Caki2 (cell line): ENCODE measurements around the gene WFDC12. TPM values are rescaled to one million over a fixed set of nuclear protein-coding genes. Genes with fewer than 3 reads are reported as not detected.

Source experiments
- total RNA-seq: library from RNA; depleted of rRNA; stranded (reverse); fragments of >200 nt; shearing (Covaris generic); gene quantifications from 2 replicates; pipeline ENCODE4 v1.2.3, GENCODE V29; 2014; ENCODE audit warnings: low replicate concordance; rRNA removed

Gene WFDC12
- total RNA-seq, 1 experiment from 2014 or later: not detected

Other genes starting within 250 kb of the WFDC12 start
- gene YWHAB, start 238.8 kb downstream of the WFDC12 start, total RNA-seq: 105 and 115 TPM in 2 replicates
- 6.1 and 10.3 TPM in 2 replicates for gene PABPC1L, start 214.4 kb downstream of the WFDC12 start, total RNA-seq
- gene TOMM34, start 164.1 kb downstream of the WFDC12 start, total RNA-seq: 42.3 and 48.0 TPM in 2 replicates
- 4.2 and 6.9 TPM in 2 replicates for gene STK4, start 158.0 kb downstream of the WFDC12 start, total RNA-seq
- not detected in 2 replicates for gene KCNS1, start 23.3 kb downstream of the WFDC12 start, total RNA-seq
- gene WFDC5, start 9.3 kb downstream of the WFDC12 start, total RNA-seq: not detected in 2 replicates
- gene PI3, start 50.4 kb upstream of the WFDC12 start, total RNA-seq: not detected in 2 replicates
- not detected in 2 replicates for gene SEMG1, start 82.6 kb upstream of the WFDC12 start, total RNA-seq
- gene SEMG2, start 96.9 kb upstream of the WFDC12 start, total RNA-seq: not detected in 2 replicates
- 1.5 TPM in 1 of 2 replicates, not detected in the other for gene SLPI, start 130.1 kb upstream of the WFDC12 start, total RNA-seq
- not detected in 2 replicates for gene RBPJL, start 182.4 kb upstream of the WFDC12 start, total RNA-seq
- 0.10 and 2.1 TPM in 2 replicates for gene MATN4, start 183.8 kb upstream of the WFDC12 start, total RNA-seq
- 92.8 and 111 TPM in 2 replicates for gene SDC4, start 224.0 kb upstream of the WFDC12 start, total RNA-seq
- 59.1 and 84.9 TPM in 2 replicates for gene SYS1, start 238.7 kb upstream of the WFDC12 start, total RNA-seq